Measurements from ENCODE around the gene AHCTF1.

- TF ChIP-seq CTCF (IDR thresholded peaks at IDR 0.05) (no peak), POLR2AphosphoS5 (IDR thresholded peaks at IDR 0.05) (no peak), POLR2A (IDR thresholded peaks at IDR 0.05) (no peak), EP300 (IDR thresholded peaks at IDR 0.05) (no peak)
Observed at GRCh38 chr1:246798606-246799496, 132.9 kb downstream of the AHCTF1 start.

Measured in sigmoid colon (tissue), 4 donors.